Measurements from ENCODE around the gene DNMT3A. TPM values are rescaled to one million over a fixed set of nuclear protein-coding genes. Genes with fewer than 3 reads are reported as not detected.

DNMT3A gene
- total RNA-seq, 2 experiments from 2014 or later, result 87.1 to 87.6 TPM

- CTCF ChIA-PET, result interaction anchor here (0.6 to 3.0 kb wide), 3 partner anchors 58 to 219 kb away, joined by 3 to 18 read pairs (median 3); no protein-coding TSS in a partner anchor
These were observed 147.1 kb downstream of the DNMT3A start for GRCh38 chr2:25194576-25195122.

GRCh38 chr2:25190536-25190935, 151.2 kb downstream of the DNMT3A start:
- CTCF ChIA-PET, result no interaction called here
- POLR2A ChIA-PET, result no interaction called here

More at GRCh38 chr2:25194576-25195122, 147.1 kb downstream of the DNMT3A start:
- POLR2A ChIA-PET, result no interaction called here

- POLR2A ChIA-PET, result no interaction called here
- CTCF ChIA-PET, result no interaction called here
These were observed 153.3 kb downstream of the DNMT3A start for GRCh38 chr2:25188405-25188804.

- ChIA-PET POLR2A (no interaction called here), CTCF (interaction anchor here (0.6 to 0.7 kb wide), 2 partner anchors 22 to 422 kb away, joined by 3 read pairs; no protein-coding TSS in a partner anchor)
These were observed 153.9 kb downstream of the DNMT3A start for GRCh38 chr2:25187729-25188350.

- ChIA-PET POLR2A (no interaction called here), CTCF (no interaction called here)
These were observed 157.5 kb downstream of the DNMT3A start for GRCh38 chr2:25184254-25184653.

- ChIA-PET POLR2A (interaction anchor here (1.2 kb wide), 1 partner anchor 343 kb away, joined by 3 read pairs; no protein-coding TSS in a partner anchor), CTCF (no interaction called here)
These were observed 162.7 kb downstream of the DNMT3A start for GRCh38 chr2:25178976-25179375.

Other genes starting within 250 kb of the DNMT3A start
- gene POMC, start 173.3 kb downstream of the DNMT3A start, total RNA-seq, result 1 to 10 TPM; 4.8 to 5.8 TPM